Lower leg skin (tissue), 3 donors: ENCODE data around the gene SYCE3.

Source experiments
- POLR2A ChIP-seq, 2 donors: fragments of 450-650 bp; IDR thresholded peaks; one replicate each; pipeline ENCODE4 v1.6.1; 2016 to 2017; ENCODE audit warnings: antibody characterized with exemption in 2 of 2, mild to moderate bottlenecking in 1 of 2, moderate library complexity in 1 of 2
- TF ChIP-seq, protein P1 (sequence below), 3 donors: fragments of 450-650 bp; IDR thresholded peaks; one replicate each; pipeline ENCODE4 v1.5.1; 2016; ENCODE audit warnings: antibody characterized with exemption in 3 of 3, mild to moderate bottlenecking in 3 of 3, moderate library complexity in 2 of 3

DNA sequence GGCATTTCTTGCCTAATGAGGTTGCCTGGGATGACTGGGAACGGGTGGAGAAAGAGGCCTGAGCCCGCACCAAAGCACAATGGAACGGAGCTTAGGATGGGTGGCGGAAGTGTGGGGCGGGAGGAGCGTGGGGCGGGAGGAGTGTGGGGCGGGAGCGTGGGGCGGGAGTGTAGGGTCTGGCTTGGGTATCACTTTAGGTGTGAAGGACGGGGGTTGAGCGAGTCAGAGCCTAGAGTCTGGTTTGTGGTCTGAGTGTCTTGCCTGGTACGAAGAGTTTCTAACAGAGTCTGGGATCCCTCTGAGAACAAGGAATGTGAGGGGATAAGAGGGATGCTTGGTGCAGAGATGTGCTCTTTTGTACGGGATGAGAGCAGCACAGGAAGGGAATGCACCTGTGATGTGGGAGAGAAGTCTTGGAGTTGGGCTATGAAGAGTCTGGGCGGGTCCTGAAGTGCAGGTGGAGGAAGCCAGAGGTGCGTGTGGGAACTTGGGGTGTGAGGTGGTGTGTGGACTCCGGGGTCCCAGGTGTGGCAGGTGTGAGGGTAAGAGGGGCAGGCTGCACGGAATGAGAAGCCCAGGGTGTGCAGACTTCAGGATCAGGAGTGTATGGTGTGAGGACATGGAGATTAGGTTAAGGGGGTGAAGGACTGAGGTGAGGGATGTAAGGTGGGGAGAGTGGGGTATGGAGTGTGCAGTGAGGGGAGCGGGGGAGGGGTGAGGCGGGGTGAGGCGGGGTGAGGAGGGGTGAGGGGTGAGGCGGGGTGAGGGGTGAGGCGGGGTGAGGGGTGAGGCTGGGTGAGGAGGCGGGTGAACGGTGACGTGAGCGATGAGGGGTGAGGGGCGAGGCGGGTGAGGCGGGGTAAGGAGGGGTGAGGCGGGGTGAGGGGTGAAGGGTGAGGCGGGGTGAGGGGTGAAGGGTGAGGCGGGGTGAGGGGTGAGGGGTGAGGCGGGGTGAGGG is 1.0 kb downstream of the SYCE3 start:
- TF ChIP-seq, protein P1, sequence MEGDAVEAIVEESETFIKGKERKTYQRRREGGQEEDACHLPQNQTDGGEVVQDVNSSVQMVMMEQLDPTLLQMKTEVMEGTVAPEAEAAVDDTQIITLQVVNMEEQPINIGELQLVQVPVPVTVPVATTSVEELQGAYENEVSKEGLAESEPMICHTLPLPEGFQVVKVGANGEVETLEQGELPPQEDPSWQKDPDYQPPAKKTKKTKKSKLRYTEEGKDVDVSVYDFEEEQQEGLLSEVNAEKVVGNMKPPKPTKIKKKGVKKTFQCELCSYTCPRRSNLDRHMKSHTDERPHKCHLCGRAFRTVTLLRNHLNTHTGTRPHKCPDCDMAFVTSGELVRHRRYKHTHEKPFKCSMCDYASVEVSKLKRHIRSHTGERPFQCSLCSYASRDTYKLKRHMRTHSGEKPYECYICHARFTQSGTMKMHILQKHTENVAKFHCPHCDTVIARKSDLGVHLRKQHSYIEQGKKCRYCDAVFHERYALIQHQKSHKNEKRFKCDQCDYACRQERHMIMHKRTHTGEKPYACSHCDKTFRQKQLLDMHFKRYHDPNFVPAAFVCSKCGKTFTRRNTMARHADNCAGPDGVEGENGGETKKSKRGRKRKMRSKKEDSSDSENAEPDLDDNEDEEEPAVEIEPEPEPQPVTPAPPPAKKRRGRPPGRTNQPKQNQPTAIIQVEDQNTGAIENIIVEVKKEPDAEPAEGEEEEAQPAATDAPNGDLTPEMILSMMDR (IDR thresholded peaks at IDR 0.05), result no peak
- TF ChIP-seq POLR2A (IDR thresholded peaks at IDR 0.05), result no peak
